Ovary (tissue), 3 donors: ENCODE results near the gene EWSR1.

ENCODE experiments used
- CTCF ChIP-seq, 3 donors: fragments of 450-650 bp in 2 of 3; fragments of 200-600 bp in 1 of 3; IDR thresholded peaks; one replicate each; pipeline versions ENCODE4 v1.5.1 to v1.8.0; 2016 to 2022; ENCODE audit warnings: antibody characterized with exemption in 3 of 3, mild to moderate bottlenecking in 1 of 3
- EP300 ChIP-seq: sonication (generic); formaldehyde crosslinking; IDR thresholded peaks from one replicate; pipeline ENCODE4 v1.6.1; 2017; ENCODE audit warnings: antibody characterized with exemption
- POLR2A ChIP-seq: fragments of 450-650 bp; IDR thresholded peaks from one replicate; pipeline ENCODE4 v1.6.1; 2017; ENCODE audit warnings: antibody characterized with exemption, mild to moderate bottlenecking, moderate library complexity
- donor health status: DM: no; HTN: no; CAD: no.

GRCh38 chr22:29311464-29312217 lies 43.6 kb downstream of the EWSR1 start:
- TF ChIP-seq CTCF (IDR thresholded peaks at IDR 0.05) (no peak), EP300 (no peak), POLR2A (no peak)
